ENCODE measurements around the gene BCL11B. TPM values are rescaled to one million over a fixed set of nuclear protein-coding genes. Genes with fewer than 3 reads are reported as not detected.

BCL11B gene
- total and polyA plus RNA-seq, 2 donors (not counting 1 experiment from before 2014, with no cell fraction given): 0.33 to 0.42 TPM

- Histone ChIP-seq H3K36me3 (replicated peaks in 1 of 2; ENCODE audit: control extremely low read depth in 1 of 2, control insufficient read depth in 1 of 2, extremely low read depth in 1 of 2, insufficient read depth in 2 of 2, low read length in 1 of 2) (no peaks in the 10 kb centered on the region), H3K4me3 (ENCODE audit: control extremely low read depth in 1 of 5, extremely low read depth in 1 of 5, insufficient read depth in 1 of 5, low read depth in 2 of 5, low read length in 4 of 5) (no peak overlapping the region), H3K9ac (ENCODE audit: low read length) (no peak overlapping the region), H3K4me2 (replicated peaks; ENCODE audit: low read depth, low read length, poor library complexity, severe bottlenecking) (no peak overlapping the region), H3K4me1 (ENCODE audit: control insufficient read depth in 2 of 2, insufficient read depth in 2 of 2, low read length in 2 of 2) (no peaks in the 10 kb centered on the region), H4K20me1 (ENCODE audit: control insufficient read depth, insufficient read depth, low read length, poor library complexity, severe bottlenecking) (no peaks in the 10 kb centered on the region), H2AFZ (ENCODE audit: insufficient read depth, low read depth, low read length, poor library complexity, severe bottlenecking) (no peak overlapping the region), H3K9me3 (ENCODE audit: control extremely low read depth in 1 of 3, control insufficient read depth in 2 of 3, insufficient read depth in 1 of 3, low read length in 2 of 3) (peaks cover 0 to 35% (median 0%) of the 10 kb centered on the region in 3 donors), H3K79me2 (ENCODE audit: control insufficient read depth, insufficient read depth, low read length) (no peaks in the 10 kb centered on the region), H3K27ac (ENCODE audit: low read length in 2 of 2) (no peak overlapping the region), H3K27me3 (replicated peaks in 1 of 4; ENCODE audit: control extremely low read depth in 1 of 4, control insufficient read depth in 3 of 4, insufficient read depth in 4 of 4, low read length in 3 of 4) (no peaks in the 10 kb centered on the region)
- TF ChIP-seq EZH2 (IDR thresholded peaks at IDR 0.05; ENCODE audit: borderline replicate concordance, insufficient read depth, low read depth, low read length, poor library complexity, severe bottlenecking) (no peak), CTCF (IDR thresholded peaks at IDR 0.05) (no peak)
- CTCF ChIA-PET: no interaction called here
- DNase-seq (no peak), ATAC-seq (ENCODE audit: low read depth) (no peak)
- Mint-ChIP-seq H3K4me1 (no peaks in the 10 kb centered on the region), H3K27ac (no peak overlapping the region), H3K4me3 (no peak overlapping the region), H3K27me3 (no peaks in the 10 kb centered on the region), H3K9me3 (ENCODE audit: insufficient read depth) (no peaks in the 10 kb centered on the region)
- WGBS (ENCODE audit: insufficient coverage): 85% methylated on average over 7 of the region's 7 CpGs
- POLR2A ChIA-PET: no interaction called here
- intact Hi-C loops (cut with micrococcal nuclease): no loop called here
These were observed 77.9 kb downstream of the BCL11B start for GRCh38 chr14:99194136-99194535.

GRCh38 chr14:99192830-99193229 lies 79.2 kb downstream of the BCL11B start:
- no peak overlapping the region for H3K4me2 ChIP-seq (replicated peaks; ENCODE audit: low read depth, low read length, poor library complexity, severe bottlenecking)
- no peaks in the 10 kb centered on the region for H4K20me1 ChIP-seq (ENCODE audit: control insufficient read depth, insufficient read depth, low read length, poor library complexity, severe bottlenecking)
- no CpG with 5 or more reads among the region's 6 CpGs for WGBS (ENCODE audit: insufficient coverage)
- no peak for ATAC-seq (ENCODE audit: low read depth)
- no peaks in the 10 kb centered on the region for H3K36me3 ChIP-seq (replicated peaks in 1 of 2; ENCODE audit: control extremely low read depth in 1 of 2, control insufficient read depth in 1 of 2, extremely low read depth in 1 of 2, insufficient read depth in 2 of 2, low read length in 1 of 2)
- H3K4me3 ChIP-seq (ENCODE audit: control extremely low read depth in 1 of 5, extremely low read depth in 1 of 5, insufficient read depth in 1 of 5, low read depth in 2 of 5, low read length in 4 of 5): no peak overlapping the region
- TF ChIP-seq EZH2 (IDR thresholded peaks at IDR 0.05; ENCODE audit: borderline replicate concordance, insufficient read depth, low read depth, low read length, poor library complexity, severe bottlenecking) (no peak), CTCF (IDR thresholded peaks at IDR 0.05) (no peak)
- no peaks in the 10 kb centered on the region for H3K9me3 Mint-ChIP-seq (ENCODE audit: insufficient read depth)
- H3K27ac ChIP-seq (ENCODE audit: low read length in 2 of 2): no peak overlapping the region
- no peak for DNase-seq
- peaks cover 0 to 33% (median 0%) of the 10 kb centered on the region in 3 donors for H3K9me3 ChIP-seq (ENCODE audit: control extremely low read depth in 1 of 3, control insufficient read depth in 2 of 3, insufficient read depth in 1 of 3, low read length in 2 of 3)
- no peaks in the 10 kb centered on the region for H3K4me1 Mint-ChIP-seq
- CTCF ChIA-PET: no interaction called here
- intact Hi-C loops (cut with micrococcal nuclease): no loop called here
- H3K79me2 ChIP-seq (ENCODE audit: control insufficient read depth, insufficient read depth, low read length): no peaks in the 10 kb centered on the region
- H3K4me3 Mint-ChIP-seq: no peak overlapping the region
- no peaks in the 10 kb centered on the region for H3K27me3 Mint-ChIP-seq
- no peak overlapping the region for H2AFZ ChIP-seq (ENCODE audit: insufficient read depth, low read depth, low read length, poor library complexity, severe bottlenecking)
- H3K4me1 ChIP-seq (ENCODE audit: control insufficient read depth in 2 of 2, insufficient read depth in 2 of 2, low read length in 2 of 2): no peaks in the 10 kb centered on the region
- H3K27me3 ChIP-seq (replicated peaks in 1 of 4; ENCODE audit: control extremely low read depth in 1 of 4, control insufficient read depth in 3 of 4, insufficient read depth in 4 of 4, low read length in 3 of 4): no peaks in the 10 kb centered on the region
- H3K27ac Mint-ChIP-seq: no peak overlapping the region
- H3K9ac ChIP-seq (ENCODE audit: low read length): no peak overlapping the region
- POLR2A ChIA-PET: no interaction called here
